Astrocyte of the cerebellum (primary cell): ENCODE results near the gene GAPDHS.

Experiments used
- DNase-seq: peaks from one replicate; pipeline ENCODE4 v3.0.0-alpha.2; 2011; ENCODE audit warnings: low read depth
- H3K4me3 ChIP-seq: 2 replicates; pipeline ENCODE4 v1.5.1; 2011; ENCODE audit warnings: mild to moderate bottlenecking, low read depth, low read length, moderate library complexity
- in situ Hi-C: cut with HindIII; loops from 2 replicates; pipeline ENCODE4 v1.10.0; 2017; ENCODE audit warnings: low sequenced_read_pairs
- TF ChIP-seq, protein P1 (sequence below): IDR thresholded peaks from 2 replicates; pipeline ENCODE4 v1.5.1; 2012; ENCODE audit warnings: low read length, low read depth, moderate library complexity, mild to moderate bottlenecking; ENCODE audit errors: missing control alignments

The GAPDHS gene

DNA sequence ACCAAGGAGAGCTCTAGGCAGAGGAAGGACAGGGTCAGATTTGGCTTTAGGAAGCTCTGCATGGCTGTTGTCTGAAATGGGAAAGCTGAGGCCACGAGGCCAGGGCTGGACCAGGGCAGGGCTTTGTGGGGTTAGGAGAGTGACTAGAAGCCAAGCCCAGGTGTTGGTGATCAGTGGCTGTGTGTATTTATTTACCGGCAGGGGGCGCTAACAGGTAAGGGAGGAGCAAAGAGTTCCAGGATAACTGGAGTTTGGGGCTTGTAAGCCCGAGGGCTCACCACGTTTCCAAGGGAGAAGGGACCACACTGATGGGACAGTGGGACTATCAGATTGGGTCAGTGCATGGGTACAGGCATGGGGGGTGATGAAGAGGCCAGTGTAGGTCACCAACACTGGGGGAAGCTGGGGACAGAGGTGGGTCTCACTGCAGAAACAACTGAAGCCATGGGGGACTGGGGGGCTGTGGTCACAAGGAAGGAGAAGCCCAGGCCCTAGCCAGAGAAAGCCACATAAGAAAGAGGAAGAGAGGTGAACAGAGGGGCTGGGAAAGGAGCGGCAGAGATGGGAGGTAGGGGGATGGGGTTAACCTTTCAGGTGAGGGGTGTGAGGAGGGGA lies 16.0 kb downstream of the GAPDHS start:
- TF ChIP-seq, protein P1, sequence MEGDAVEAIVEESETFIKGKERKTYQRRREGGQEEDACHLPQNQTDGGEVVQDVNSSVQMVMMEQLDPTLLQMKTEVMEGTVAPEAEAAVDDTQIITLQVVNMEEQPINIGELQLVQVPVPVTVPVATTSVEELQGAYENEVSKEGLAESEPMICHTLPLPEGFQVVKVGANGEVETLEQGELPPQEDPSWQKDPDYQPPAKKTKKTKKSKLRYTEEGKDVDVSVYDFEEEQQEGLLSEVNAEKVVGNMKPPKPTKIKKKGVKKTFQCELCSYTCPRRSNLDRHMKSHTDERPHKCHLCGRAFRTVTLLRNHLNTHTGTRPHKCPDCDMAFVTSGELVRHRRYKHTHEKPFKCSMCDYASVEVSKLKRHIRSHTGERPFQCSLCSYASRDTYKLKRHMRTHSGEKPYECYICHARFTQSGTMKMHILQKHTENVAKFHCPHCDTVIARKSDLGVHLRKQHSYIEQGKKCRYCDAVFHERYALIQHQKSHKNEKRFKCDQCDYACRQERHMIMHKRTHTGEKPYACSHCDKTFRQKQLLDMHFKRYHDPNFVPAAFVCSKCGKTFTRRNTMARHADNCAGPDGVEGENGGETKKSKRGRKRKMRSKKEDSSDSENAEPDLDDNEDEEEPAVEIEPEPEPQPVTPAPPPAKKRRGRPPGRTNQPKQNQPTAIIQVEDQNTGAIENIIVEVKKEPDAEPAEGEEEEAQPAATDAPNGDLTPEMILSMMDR, result peak; percentile 70
- in situ Hi-C loops, result no loop called here
- DNase-seq, result peak; percentile 52
- H3K4me3 ChIP-seq, result no peak overlapping the region

DNA sequence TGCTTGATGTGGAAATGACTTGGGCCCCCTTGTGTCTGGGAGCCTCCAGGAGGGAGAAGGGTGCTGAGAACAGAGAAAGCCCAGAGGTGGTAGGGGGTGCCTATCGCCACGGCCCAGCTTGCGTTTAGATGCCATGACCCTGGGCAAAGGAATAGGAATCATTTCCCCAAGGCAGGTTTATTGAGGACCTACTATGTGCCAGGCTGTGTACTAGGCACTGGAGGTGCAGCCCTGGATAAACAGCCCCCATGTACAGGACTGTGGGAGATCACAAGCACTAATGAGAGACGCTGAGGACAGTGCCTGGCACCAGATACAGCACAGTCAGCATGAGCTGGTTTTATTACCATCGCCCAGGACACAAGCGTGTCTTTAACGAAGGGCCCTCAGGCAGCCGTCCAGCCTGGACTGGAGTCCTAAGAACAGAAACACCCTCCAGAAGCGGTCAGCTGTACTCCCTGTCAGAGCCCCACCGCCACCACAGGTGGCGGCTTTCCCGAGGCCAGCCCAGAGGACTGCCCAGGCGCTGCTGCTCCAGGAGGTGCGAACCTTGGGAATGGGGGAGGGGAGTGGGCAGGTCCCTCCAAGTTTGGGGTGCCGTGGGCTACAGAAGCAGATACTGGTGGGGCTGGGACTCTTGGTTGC lies 16.7 kb downstream of the GAPDHS start:
- no peak for DNase-seq
- TF ChIP-seq, protein P1, result no peak
- H3K4me3 ChIP-seq, result no peak overlapping the region
- in situ Hi-C loops, result no loop called here

DNA sequence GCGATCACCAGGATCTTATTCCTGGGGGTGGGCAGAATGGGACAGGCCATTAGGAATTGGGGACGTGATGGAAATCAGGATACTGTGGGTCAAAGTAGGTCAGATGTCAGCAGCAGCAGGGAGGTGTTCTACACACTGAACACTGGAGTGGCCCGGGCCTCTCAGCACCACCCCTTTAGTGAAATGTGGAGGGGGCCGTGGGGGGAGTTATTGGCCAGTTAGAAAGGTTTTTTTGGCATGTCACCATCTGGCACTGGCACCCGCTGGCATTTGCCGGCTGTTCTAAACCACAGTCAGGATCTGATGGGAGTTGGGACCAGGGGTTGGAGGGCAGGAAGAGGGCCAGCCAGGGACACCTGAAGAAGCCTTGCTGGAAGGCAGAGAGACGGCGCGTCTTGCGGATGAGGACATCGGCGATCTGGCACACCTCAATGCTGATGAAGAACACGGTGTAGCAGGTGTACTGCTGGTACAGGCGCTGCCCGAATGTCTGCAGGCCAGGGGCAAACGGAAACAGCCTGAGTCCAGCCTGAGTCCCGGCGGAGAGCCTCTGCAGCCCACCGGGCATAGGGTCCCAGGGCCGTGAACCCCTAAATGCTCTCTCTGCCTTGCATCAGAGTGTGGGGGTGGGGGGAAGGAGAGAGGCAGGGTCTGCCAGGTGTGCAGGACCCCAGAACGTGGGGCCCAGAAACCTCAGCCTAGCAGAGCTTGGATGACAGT lies 18.0 kb downstream of the GAPDHS start:
- in situ Hi-C loops, result no loop called here

DNA sequence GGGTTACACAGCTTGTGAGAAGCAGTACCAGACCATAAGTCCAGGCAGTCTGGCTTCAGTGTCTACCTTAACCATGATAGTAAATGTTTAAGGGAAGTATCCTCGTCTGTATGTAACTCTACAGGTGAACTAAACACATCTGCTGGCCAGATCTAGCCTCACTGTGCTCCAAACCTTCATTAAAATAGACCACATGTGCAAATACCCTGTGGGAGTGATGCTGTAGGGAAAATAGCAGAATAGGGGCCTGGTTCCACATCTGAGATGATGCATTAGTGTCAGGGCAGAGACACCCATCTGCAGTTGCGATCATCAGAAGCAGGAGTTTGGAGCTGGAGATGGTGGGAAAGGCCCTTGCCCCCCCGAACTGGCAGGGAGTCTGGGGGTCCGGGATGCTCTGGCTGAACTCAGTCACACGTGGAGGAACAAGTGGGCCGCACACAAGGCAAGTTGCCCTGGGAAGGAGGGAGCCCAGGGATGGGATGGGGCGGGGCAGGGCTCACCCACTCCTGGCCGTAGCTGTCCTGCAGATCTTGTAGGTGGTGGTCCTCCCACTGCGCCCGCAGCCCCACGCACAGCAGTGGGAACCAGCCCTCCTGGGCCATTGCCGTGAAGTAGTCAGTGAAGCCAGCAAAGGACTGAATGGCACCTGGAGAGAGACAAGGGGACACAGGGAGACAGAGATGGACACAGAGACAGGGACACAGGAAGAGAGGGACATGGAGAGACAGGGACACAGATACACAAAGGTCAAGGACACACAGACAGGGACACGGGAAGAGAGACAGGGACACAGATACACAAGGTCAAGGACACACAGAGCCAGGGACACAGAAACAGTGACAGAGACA lies 19.5 kb downstream of the GAPDHS start:
- TF ChIP-seq, protein P1, result no peak
- H3K4me3 ChIP-seq, result no peak overlapping the region
- DNase-seq, result no peak
- in situ Hi-C loops, result no loop called here

More for the DNA sequence above, 18.0 kb downstream of the GAPDHS start:
- DNase-seq, result no peak
- no peak overlapping the region for H3K4me3 ChIP-seq
- TF ChIP-seq, protein P1, result no peak

DNA sequence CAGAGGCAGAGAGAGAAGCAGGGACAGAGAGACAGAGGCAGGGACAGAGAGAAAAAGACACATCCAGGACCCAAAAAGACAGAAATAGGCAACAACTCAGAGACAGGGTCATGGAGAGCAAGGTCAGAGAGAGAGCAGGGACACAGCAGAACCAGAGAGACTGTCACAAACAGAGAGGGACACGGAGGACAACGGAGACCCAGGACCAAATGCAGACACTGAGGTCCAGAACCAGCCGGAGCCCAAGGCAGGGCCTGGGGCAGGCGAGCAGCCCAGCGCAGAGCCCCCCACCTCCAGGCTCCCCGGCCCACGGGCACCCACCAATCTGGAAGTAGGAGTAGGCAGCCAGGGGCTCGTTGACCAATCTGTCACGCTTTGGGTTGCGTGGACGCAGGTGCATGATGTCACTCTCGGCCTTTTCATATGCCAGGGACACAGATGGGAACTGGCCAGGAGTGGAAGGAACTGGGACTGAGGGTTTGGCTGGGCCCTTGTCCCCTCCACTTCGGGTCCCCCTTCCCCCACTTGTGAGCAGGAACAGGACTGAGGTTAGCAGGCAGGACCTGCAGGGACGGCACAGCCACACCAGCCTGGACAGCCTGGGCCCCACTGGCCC lies 20.2 kb downstream of the GAPDHS start:
- in situ Hi-C loops, result no loop called here
- no peak for DNase-seq
- TF ChIP-seq, protein P1, result no peak
- H3K4me3 ChIP-seq, result no peak overlapping the region

DNA sequence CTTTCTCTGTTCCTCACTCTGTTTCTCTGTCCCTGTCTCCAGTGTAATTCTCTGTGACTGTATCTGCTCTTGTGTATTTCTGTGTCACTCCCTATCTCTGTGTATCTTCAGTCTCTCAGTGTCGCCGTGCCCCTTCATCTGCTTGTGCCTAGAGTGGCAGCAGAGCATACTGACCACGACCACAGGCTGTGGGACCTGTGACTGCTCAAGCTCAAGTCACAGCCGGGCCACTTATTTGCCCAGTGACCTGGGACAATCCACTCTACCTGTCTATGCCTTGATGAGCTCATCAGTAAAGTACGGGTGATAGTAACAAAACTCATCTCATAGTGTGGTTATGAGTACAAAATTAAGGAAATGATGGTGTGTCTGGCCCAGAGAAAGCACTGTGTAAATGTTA lies 20.8 kb downstream of the GAPDHS start:
- no peak overlapping the region for H3K4me3 ChIP-seq
- no peak for DNase-seq
- TF ChIP-seq, protein P1, result no peak
- in situ Hi-C loops, result no loop called here
